Measurements from ENCODE around the gene MRPL54. TPM values are rescaled to one million over a fixed set of nuclear protein-coding genes. Genes with fewer than 3 reads are reported as not detected.

MRPL54 gene
- total and polyA plus RNA-seq, 11 donors, result 58.9 to 153 (median 69.2) TPM

- Histone ChIP-seq H3K27ac (no peak overlapping the region), H3K4me3 (no peak overlapping the region), H3K27me3 (peaks cover 6 to 39% (median 23%) of the 10 kb centered on the region in 9 donors), H3K9me3 (peaks cover 0 to 24% (median 21%) of the 10 kb centered on the region in 12 donors), H3K36me3 (no peaks in the 10 kb centered on the region), H3K4me1 (peaks cover 0 to 11% (median 0%) of the 10 kb centered on the region in 12 donors)
- intact Hi-C loops (cut with DNase I), result loop anchor here in 1 of 10 donors (5.0 kb wide), 1 partner anchor 41 kb away; no protein-coding TSS in a partner anchor
- TF ChIP-seq, protein P1, sequence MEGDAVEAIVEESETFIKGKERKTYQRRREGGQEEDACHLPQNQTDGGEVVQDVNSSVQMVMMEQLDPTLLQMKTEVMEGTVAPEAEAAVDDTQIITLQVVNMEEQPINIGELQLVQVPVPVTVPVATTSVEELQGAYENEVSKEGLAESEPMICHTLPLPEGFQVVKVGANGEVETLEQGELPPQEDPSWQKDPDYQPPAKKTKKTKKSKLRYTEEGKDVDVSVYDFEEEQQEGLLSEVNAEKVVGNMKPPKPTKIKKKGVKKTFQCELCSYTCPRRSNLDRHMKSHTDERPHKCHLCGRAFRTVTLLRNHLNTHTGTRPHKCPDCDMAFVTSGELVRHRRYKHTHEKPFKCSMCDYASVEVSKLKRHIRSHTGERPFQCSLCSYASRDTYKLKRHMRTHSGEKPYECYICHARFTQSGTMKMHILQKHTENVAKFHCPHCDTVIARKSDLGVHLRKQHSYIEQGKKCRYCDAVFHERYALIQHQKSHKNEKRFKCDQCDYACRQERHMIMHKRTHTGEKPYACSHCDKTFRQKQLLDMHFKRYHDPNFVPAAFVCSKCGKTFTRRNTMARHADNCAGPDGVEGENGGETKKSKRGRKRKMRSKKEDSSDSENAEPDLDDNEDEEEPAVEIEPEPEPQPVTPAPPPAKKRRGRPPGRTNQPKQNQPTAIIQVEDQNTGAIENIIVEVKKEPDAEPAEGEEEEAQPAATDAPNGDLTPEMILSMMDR (IDR thresholded peaks at IDR 0.05), result no peak
- no peak for TF ChIP-seq POLR2A (IDR thresholded peaks at IDR 0.05)
- DNase-seq (no peak), ATAC-seq (no peak)
- WGBS, 4 donors, result 89 to 93% (median 90%) methylated on average over 9 of the region's 9 CpGs
Observed at GRCh38 chr19:3780786-3781304, 18.4 kb downstream of the MRPL54 start.

GRCh38 chr19:3781603-3782002, 19.1 kb downstream of the MRPL54 start:
- 93 to 98% (median 97%) methylated on average over 2 of the region's 2 CpGs for WGBS, 4 donors
- H3K27ac ChIP-seq, result no peak overlapping the region
- H3K36me3 ChIP-seq, result no peaks in the 10 kb centered on the region
- DNase-seq (no peak), ATAC-seq (no peak)
- no peak overlapping the region for H3K4me3 ChIP-seq
- H3K9me3 ChIP-seq, result peaks cover 0 to 24% (median 21%) of the 10 kb centered on the region in 12 donors
- intact Hi-C loops (cut with DNase I), result loop anchor here in 1 of 10 donors (5.0 kb wide), 1 partner anchor 41 kb away; no protein-coding TSS in a partner anchor
- peaks cover 6 to 45% (median 25%) of the 10 kb centered on the region in 9 donors for H3K27me3 ChIP-seq
- H3K4me1 ChIP-seq, result peaks cover 0 to 17% (median 0%) of the 10 kb centered on the region in 12 donors
- TF ChIP-seq, protein P1 (IDR thresholded peaks at IDR 0.05), result no peak
- TF ChIP-seq POLR2A (IDR thresholded peaks at IDR 0.05), result no peak

GRCh38 chr19:3782330-3782729, 19.8 kb downstream of the MRPL54 start:
- Histone ChIP-seq H3K27ac (no peak overlapping the region), H3K4me1 (peaks cover 0 to 17% (median 0%) of the 10 kb centered on the region in 12 donors), H3K27me3 (peaks cover 6 to 52% (median 27%) of the 10 kb centered on the region in 9 donors), H3K4me3 (no peak overlapping the region), H3K9me3 (peaks cover 0 to 24% (median 21%) of the 10 kb centered on the region in 12 donors), H3K36me3 (no peaks in the 10 kb centered on the region)
- WGBS, 4 donors, result 88 to 100% (median 99%) methylated on average over 1 of the region's 1 CpG
- no peak for DNase-seq
- no peak for ATAC-seq
- intact Hi-C loops (cut with DNase I), result loop anchor here in 1 of 10 donors (5.0 kb wide), 1 partner anchor 40 kb away; no protein-coding TSS in a partner anchor
- TF ChIP-seq, protein P1 (IDR thresholded peaks at IDR 0.05), result no peak
- no peak for TF ChIP-seq POLR2A (IDR thresholded peaks at IDR 0.05)

DNA sequence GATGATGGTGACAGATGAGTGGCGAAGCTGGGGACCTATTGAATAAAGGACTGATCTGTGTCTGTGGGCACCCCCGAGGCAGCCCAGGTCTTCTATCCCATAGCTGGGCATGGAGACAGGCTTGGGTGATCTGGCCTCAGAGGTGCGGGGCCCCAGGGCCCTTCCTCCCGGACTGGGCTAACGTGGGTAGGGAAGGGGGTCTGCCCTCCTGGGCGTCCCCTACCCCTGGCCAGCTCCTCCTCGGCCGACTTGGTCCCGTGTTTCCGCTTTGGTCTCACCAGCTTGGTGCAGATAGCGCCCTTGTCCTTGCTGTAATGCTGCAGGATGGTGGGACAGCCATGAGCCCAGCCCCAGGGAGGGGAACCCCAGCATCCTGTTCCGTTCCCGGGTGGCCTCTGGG, 20.4 kb downstream of the MRPL54 start:
- no peak for ATAC-seq
- H3K9me3 ChIP-seq, result peaks cover 0 to 24% (median 21%) of the 10 kb centered on the region in 12 donors
- H3K4me3 ChIP-seq, result no peak overlapping the region
- DNase-seq, result no peak
- H3K27me3 ChIP-seq, result peaks cover 6 to 52% (median 27%) of the 10 kb centered on the region in 9 donors
- intact Hi-C loops (cut with DNase I), result loop anchor here in 1 of 10 donors (5.0 kb wide), 1 partner anchor 39 kb away; no protein-coding TSS in a partner anchor
- TF ChIP-seq, protein P1 (IDR thresholded peaks at IDR 0.05), result no peak
- no peak for TF ChIP-seq POLR2A (IDR thresholded peaks at IDR 0.05)
- 76 to 94% (median 86%) methylated on average over 9 to 13 of the region's 13 CpGs for WGBS, 4 donors
- H3K36me3 ChIP-seq, result no peaks in the 10 kb centered on the region
- peaks cover 0 to 17% (median 0%) of the 10 kb centered on the region in 12 donors for H3K4me1 ChIP-seq
- H3K27ac ChIP-seq, result no peak overlapping the region

All from heart left ventricle (tissue), 16 donors.